AG09319 (cell line): ENCODE data around the gene RNF39.

Source experiments
- DNase-seq: peaks from one replicate; pipeline ENCODE4 v3.0.0-alpha.2; 2010; ENCODE audit warnings: low read depth; ENCODE audit errors: extremely low read depth
- TF ChIP-seq, protein P1 (sequence below): IDR thresholded peaks from 2 replicates; pipeline ENCODE4 v1.5.1; 2011; ENCODE audit warnings: low read depth, mild to moderate bottlenecking, inconsistent platforms, low read length, moderate library complexity

Gene RNF39

DNA sequence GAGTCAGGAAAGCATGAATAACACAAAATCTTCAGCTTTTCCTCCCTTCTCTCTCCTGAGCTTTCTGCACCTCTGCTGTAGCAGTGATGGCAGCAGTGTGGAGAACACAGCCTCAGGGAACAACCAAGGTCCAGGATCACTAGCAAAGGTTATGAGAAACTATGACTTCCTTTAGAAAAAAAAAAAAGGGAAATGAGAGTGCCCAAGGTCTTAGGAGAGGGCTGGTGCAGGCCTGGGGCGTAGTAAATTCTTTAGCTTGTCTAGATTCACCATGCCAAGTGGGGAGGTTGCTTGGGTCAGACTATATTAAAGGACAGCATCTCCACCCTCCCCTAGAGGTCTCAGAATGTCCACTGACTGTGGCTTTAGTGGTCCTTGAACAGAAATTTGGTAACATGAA lies 54.9 kb downstream of the RNF39 start:
- TF ChIP-seq, protein P1, sequence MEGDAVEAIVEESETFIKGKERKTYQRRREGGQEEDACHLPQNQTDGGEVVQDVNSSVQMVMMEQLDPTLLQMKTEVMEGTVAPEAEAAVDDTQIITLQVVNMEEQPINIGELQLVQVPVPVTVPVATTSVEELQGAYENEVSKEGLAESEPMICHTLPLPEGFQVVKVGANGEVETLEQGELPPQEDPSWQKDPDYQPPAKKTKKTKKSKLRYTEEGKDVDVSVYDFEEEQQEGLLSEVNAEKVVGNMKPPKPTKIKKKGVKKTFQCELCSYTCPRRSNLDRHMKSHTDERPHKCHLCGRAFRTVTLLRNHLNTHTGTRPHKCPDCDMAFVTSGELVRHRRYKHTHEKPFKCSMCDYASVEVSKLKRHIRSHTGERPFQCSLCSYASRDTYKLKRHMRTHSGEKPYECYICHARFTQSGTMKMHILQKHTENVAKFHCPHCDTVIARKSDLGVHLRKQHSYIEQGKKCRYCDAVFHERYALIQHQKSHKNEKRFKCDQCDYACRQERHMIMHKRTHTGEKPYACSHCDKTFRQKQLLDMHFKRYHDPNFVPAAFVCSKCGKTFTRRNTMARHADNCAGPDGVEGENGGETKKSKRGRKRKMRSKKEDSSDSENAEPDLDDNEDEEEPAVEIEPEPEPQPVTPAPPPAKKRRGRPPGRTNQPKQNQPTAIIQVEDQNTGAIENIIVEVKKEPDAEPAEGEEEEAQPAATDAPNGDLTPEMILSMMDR: no peak

More for the DNA sequence above, 54.9 kb downstream of the RNF39 start:
- no peak for DNase-seq
